ENCODE data around the gene DNAJC5. TPM values are rescaled to one million over a fixed set of nuclear protein-coding genes. Genes with fewer than 3 reads are reported as not detected.
"Not testable (repeated sequence)": the region's sequence is repeated elsewhere in the genome, so short reads cannot be mapped to it uniquely, and the experiment has no call there.

DNAJC5 gene
- total and polyA plus RNA-seq, 2 donors, result 23.3 to 26.1 TPM

DNA sequence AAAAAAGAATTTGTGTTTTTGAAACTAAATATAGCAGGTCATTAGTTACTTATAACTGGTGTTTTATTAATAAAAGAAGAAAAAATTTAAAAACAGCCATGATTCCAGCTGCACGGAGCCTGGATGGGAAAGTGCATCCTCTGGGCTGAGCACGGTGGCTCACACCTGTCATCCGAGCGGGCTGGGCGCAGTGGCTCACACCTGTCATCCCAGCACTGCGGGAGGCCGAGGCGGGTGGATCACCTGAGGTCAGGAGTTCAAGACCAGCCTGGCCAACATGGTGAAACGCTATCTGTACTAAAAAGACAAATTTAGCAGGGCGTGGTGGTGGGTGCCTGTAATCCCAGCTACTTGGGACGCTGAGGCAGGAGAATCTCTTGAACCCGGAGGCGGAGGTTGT is 14.0 kb upstream of the DNAJC5 start:
- peaks cover 47 to 76% of the 10 kb centered on the region in 2 donors for H3K36me3 ChIP-seq (ENCODE audit: control insufficient read depth in 2 of 2, insufficient read depth in 2 of 2, low read length in 1 of 2)
- not testable (repeated sequence) for H3K27me3 ChIP-seq (ENCODE audit: control insufficient read depth in 2 of 2, insufficient read depth in 1 of 2, low read length in 1 of 2); H3K4me1 ChIP-seq (ENCODE audit: control insufficient read depth in 2 of 2, insufficient read depth in 2 of 2, low read length in 2 of 2); H3K27ac ChIP-seq (ENCODE audit: low read depth in 1 of 2, low read length in 1 of 2); H3K9me3 ChIP-seq (ENCODE audit: control insufficient read depth in 2 of 2, insufficient read depth in 1 of 2, low read length in 1 of 2); H3K4me3 ChIP-seq (ENCODE audit: low read length in 2 of 2); DNase-seq (ENCODE audit: low read depth in 6 of 9, low spot score in 9 of 9)
- 97% methylated on average over 13 of the region's 13 CpGs for WGBS

DNA sequence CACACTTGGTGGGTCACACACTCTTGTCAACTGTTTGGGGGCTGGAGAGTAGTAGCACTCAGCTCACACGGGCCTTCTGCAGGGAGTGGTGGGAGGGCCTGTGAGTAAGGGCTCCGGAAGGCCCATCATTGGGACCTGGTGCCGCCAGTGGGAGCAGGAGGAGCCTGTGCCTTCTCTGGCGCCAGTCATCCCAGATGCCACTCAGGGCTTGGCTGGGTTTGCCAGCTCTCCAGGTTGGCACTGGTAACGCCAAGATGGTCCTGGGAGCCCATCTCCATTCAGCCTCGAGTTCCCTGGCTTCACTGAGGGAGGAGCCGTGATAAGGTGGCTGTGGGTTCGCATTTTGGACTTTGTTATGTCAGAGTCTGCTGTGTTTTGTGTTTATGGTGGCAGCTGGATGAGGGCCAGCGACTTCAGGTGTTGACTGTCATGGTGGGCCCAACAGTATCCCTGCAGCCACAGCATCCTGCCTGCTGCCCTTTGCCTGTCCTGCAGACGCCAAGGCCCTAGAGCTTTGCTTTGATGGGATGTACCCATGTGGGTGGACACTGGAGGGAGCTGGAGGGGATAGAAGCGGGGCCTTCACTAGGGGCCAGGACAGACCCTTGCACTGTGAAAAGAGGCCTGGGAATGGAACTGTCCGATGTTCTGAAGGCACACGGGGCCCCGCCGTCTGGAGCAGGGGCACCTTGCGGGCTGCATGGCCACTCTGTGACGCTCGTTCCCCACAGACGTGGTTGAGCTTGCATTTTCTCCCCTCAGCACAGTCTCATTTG is 13.3 kb upstream of the DNAJC5 start:
- no peak for DNase-seq (ENCODE audit: low read depth in 6 of 9, low spot score in 9 of 9)
- Histone ChIP-seq H3K9me3 (ENCODE audit: control insufficient read depth in 2 of 2, insufficient read depth in 1 of 2, low read length in 1 of 2) (peaks cover 0 to 7% of the 10 kb centered on the region in 2 donors), H3K36me3 (ENCODE audit: control insufficient read depth in 2 of 2, insufficient read depth in 2 of 2, low read length in 1 of 2) (peaks cover 40 to 71% of the 10 kb centered on the region in 2 donors), H3K4me3 (ENCODE audit: low read length in 2 of 2) (no peak overlapping the region), H3K4me1 (ENCODE audit: control insufficient read depth in 2 of 2, insufficient read depth in 2 of 2, low read length in 2 of 2) (no peaks in the 10 kb centered on the region), H3K27me3 (ENCODE audit: control insufficient read depth in 2 of 2, insufficient read depth in 1 of 2, low read length in 1 of 2) (no peaks in the 10 kb centered on the region), H3K27ac (ENCODE audit: low read depth in 1 of 2, low read length in 1 of 2) (no peak overlapping the region)
- 97% methylated on average over 19 of the region's 19 CpGs for WGBS

- WGBS, result 97% methylated on average over 28 of the region's 28 CpGs
- Histone ChIP-seq H3K36me3 (ENCODE audit: control insufficient read depth in 2 of 2, insufficient read depth in 2 of 2, low read length in 1 of 2) (peaks cover 42 to 73% of the 10 kb centered on the region in 2 donors), H3K27me3 (ENCODE audit: control insufficient read depth in 2 of 2, insufficient read depth in 1 of 2, low read length in 1 of 2) (no peaks in the 10 kb centered on the region), H3K27ac (ENCODE audit: low read depth in 1 of 2, low read length in 1 of 2) (no peak overlapping the region), H3K9me3 (ENCODE audit: control insufficient read depth in 2 of 2, insufficient read depth in 1 of 2, low read length in 1 of 2) (peaks cover 0 to 7% of the 10 kb centered on the region in 2 donors), H3K4me3 (ENCODE audit: low read length in 2 of 2) (no peak overlapping the region), H3K4me1 (ENCODE audit: control insufficient read depth in 2 of 2, insufficient read depth in 2 of 2, low read length in 2 of 2) (no peaks in the 10 kb centered on the region)
- DNase-seq (ENCODE audit: low read depth in 6 of 9, low spot score in 9 of 9), result no peak
Observed at GRCh38 chr20:63882257-63883200, 12.4 kb upstream of the DNAJC5 start.

GRCh38 chr20:63883201-63883593 is 11.7 kb upstream of the DNAJC5 start:
- WGBS, result 95% methylated on average over 6 of the region's 6 CpGs
- H3K27me3 ChIP-seq (ENCODE audit: control insufficient read depth in 2 of 2, insufficient read depth in 1 of 2, low read length in 1 of 2), result no peaks in the 10 kb centered on the region
- H3K9me3 ChIP-seq (ENCODE audit: control insufficient read depth in 2 of 2, insufficient read depth in 1 of 2, low read length in 1 of 2), result peaks cover 0 to 7% of the 10 kb centered on the region in 2 donors
- no peak overlapping the region for H3K4me3 ChIP-seq (ENCODE audit: low read length in 2 of 2)
- no peak for DNase-seq (ENCODE audit: low read depth in 6 of 9, low spot score in 9 of 9)
- H3K27ac ChIP-seq (ENCODE audit: low read depth in 1 of 2, low read length in 1 of 2), result no peak overlapping the region
- peaks cover 42 to 71% of the 10 kb centered on the region in 2 donors for H3K36me3 ChIP-seq (ENCODE audit: control insufficient read depth in 2 of 2, insufficient read depth in 2 of 2, low read length in 1 of 2)
- H3K4me1 ChIP-seq (ENCODE audit: control insufficient read depth in 2 of 2, insufficient read depth in 2 of 2, low read length in 2 of 2), result no peaks in the 10 kb centered on the region

DNA sequence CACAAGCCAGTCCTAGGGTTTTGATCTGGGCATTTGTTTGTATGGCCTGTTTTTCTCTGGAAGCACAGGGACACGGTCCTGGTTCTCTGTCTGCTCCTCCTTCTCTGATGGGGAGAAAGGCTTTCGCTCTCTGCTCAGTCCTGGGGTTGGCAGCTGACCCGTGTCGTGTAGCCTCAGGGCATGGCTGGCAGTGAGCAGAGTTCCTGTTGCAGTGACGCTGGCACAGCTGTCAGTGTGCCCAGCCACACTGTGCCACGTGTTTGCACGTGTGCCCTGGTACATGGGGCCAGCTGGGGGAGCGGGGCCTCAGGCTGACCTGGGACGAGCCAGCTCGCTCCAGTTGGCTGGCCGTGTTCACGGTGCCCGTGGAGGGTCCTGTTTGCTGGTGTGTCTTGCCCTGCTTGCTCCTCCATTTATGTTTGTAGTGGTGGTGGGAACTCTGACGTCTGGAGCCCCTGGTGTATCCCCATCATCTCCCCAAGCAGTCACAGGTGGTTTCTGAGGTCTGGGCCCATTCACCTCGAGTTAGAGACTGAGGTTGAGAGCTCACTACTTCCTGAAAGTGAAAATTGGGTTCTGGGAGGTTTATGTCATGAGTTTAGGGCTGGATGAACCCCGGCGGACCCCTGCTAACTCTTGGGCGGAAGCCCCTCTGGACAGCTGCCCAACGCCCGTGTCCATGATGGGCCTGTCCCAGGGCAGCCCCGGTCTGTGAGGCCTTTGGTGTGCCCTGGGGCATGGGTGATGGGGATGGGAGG is 10.2 kb upstream of the DNAJC5 start:
- Histone ChIP-seq H3K27ac (ENCODE audit: low read depth in 1 of 2, low read length in 1 of 2) (no peak overlapping the region), H3K36me3 (ENCODE audit: control insufficient read depth in 2 of 2, insufficient read depth in 2 of 2, low read length in 1 of 2) (peaks cover 45 to 69% of the 10 kb centered on the region in 2 donors), H3K4me1 (ENCODE audit: control insufficient read depth in 2 of 2, insufficient read depth in 2 of 2, low read length in 2 of 2) (no peaks in the 10 kb centered on the region), H3K9me3 (ENCODE audit: control insufficient read depth in 2 of 2, insufficient read depth in 1 of 2, low read length in 1 of 2) (no peaks in the 10 kb centered on the region), H3K4me3 (ENCODE audit: low read length in 2 of 2) (no peak overlapping the region), H3K27me3 (ENCODE audit: control insufficient read depth in 2 of 2, insufficient read depth in 1 of 2, low read length in 1 of 2) (no peaks in the 10 kb centered on the region)
- DNase-seq (ENCODE audit: low read depth in 6 of 9, low spot score in 9 of 9), result no peak
- 94% methylated on average over 21 of the region's 21 CpGs for WGBS

DNA sequence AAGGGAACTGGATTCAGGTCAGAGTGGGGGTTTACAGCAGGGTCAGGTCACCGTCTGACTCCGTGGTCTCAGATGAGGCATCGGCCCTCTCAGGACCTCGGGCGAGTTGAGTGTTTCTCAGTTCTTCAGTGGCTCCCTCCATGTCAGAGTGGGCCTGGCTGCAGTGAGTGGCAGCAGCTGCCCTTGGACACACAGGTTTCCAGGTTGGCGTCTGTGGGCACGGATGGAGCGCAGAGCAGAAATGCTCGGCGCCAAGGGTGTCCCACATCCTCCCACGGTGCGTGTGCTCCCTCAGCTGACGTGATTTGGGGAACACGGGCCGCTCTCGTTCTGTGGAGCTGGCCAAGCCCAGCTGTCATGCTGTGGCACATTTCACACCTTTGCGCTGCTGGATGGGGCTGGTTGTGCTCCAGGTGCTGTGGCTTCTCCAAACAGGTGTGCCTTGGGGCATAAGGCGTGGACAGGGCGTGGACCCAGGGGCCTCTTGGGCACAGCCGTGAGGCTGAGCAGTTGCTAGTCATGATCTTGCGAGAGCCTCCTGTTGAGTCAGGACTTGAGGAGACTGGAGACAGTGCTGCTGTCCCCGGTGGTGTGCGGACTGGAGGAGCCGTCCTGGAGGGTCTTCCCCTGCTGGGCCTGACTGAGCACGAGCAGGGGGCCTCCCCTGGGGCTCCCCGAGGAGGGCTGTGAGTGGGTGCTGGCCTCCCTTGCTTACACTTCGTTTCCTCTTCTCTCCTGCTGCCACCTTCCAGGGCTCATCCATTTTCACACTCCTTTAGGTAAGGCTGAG is 9.5 kb upstream of the DNAJC5 start:
- WGBS, result 97% methylated on average over 27 of the region's 27 CpGs
- no peak for DNase-seq (ENCODE audit: low read depth in 6 of 9, low spot score in 9 of 9)

GRCh38 chr20:63886054-63886419 is 8.9 kb upstream of the DNAJC5 start:
- no peak for DNase-seq (ENCODE audit: low read depth in 6 of 9, low spot score in 9 of 9)
- Histone ChIP-seq H3K36me3 (ENCODE audit: control insufficient read depth in 2 of 2, insufficient read depth in 2 of 2, low read length in 1 of 2) (peaks cover 58 to 77% of the 10 kb centered on the region in 2 donors), H3K27me3 (ENCODE audit: control insufficient read depth in 2 of 2, insufficient read depth in 1 of 2, low read length in 1 of 2) (no peaks in the 10 kb centered on the region), H3K9me3 (ENCODE audit: control insufficient read depth in 2 of 2, insufficient read depth in 1 of 2, low read length in 1 of 2) (no peaks in the 10 kb centered on the region), H3K27ac (ENCODE audit: low read depth in 1 of 2, low read length in 1 of 2) (no peak overlapping the region), H3K4me1 (ENCODE audit: control insufficient read depth in 2 of 2, insufficient read depth in 2 of 2, low read length in 2 of 2) (no peaks in the 10 kb centered on the region), H3K4me3 (ENCODE audit: low read length in 2 of 2) (no peak overlapping the region)
- 99% methylated on average over 14 of the region's 14 CpGs for WGBS

More for the DNA sequence above, 9.5 kb upstream of the DNAJC5 start:
- Histone ChIP-seq H3K9me3 (ENCODE audit: control insufficient read depth in 2 of 2, insufficient read depth in 1 of 2, low read length in 1 of 2) (no peaks in the 10 kb centered on the region), H3K27me3 (ENCODE audit: control insufficient read depth in 2 of 2, insufficient read depth in 1 of 2, low read length in 1 of 2) (no peaks in the 10 kb centered on the region), H3K4me3 (ENCODE audit: low read length in 2 of 2) (no peak overlapping the region), H3K36me3 (ENCODE audit: control insufficient read depth in 2 of 2, insufficient read depth in 2 of 2, low read length in 1 of 2) (peaks cover 53 to 76% of the 10 kb centered on the region in 2 donors), H3K27ac (ENCODE audit: low read depth in 1 of 2, low read length in 1 of 2) (no peak overlapping the region), H3K4me1 (ENCODE audit: control insufficient read depth in 2 of 2, insufficient read depth in 2 of 2, low read length in 2 of 2) (no peaks in the 10 kb centered on the region)

GRCh38 chr20:63886921-63887320 is 8.0 kb upstream of the DNAJC5 start:
- Histone ChIP-seq H3K36me3 (ENCODE audit: control insufficient read depth in 2 of 2, insufficient read depth in 2 of 2, low read length in 1 of 2) (peaks cover 61 to 76% of the 10 kb centered on the region in 2 donors), H3K4me3 (ENCODE audit: low read length in 2 of 2) (no peak overlapping the region), H3K27ac (ENCODE audit: low read depth in 1 of 2, low read length in 1 of 2) (no peak overlapping the region), H3K9me3 (ENCODE audit: control insufficient read depth in 2 of 2, insufficient read depth in 1 of 2, low read length in 1 of 2) (no peaks in the 10 kb centered on the region), H3K27me3 (ENCODE audit: control insufficient read depth in 2 of 2, insufficient read depth in 1 of 2, low read length in 1 of 2) (no peaks in the 10 kb centered on the region), H3K4me1 (ENCODE audit: control insufficient read depth in 2 of 2, insufficient read depth in 2 of 2, low read length in 2 of 2) (no peaks in the 10 kb centered on the region)
- DNase-seq (ENCODE audit: low read depth in 6 of 9, low spot score in 9 of 9), result no peak
- 97% methylated on average over 11 of the region's 11 CpGs for WGBS

Measured in thymus (tissue), 11 donors.